IMR-90 (cell line): ENCODE results near the gene FFAR2. TPM values are rescaled to one million over a fixed set of nuclear protein-coding genes. Genes with fewer than 3 reads are reported as not detected.

Experiments
- ATAC-seq: fragments of 200-7000 bp; cut with Tn5 transposase; 2 replicates; pipeline ENCODE4 v1.9.1; 2020; ENCODE audit warnings: low read depth, mild to moderate bottlenecking, moderate library complexity
- BruUV-seq: library from RNA; stranded (reverse); fragments of 400-500 nt; replicated peaks from 2 replicates; lab custom pipeline; 2021; lab: Mats Ljungman, UMichigan
- CTCF ChIA-PET: fragments of 300-600 bp; formaldehyde crosslinking; extraction: SDS; loops from one replicate; lab custom pipeline; 2021; ENCODE audit warnings: antibody characterized with exemption; lab: Yijun Ruan, JAX
- POLR2A ChIA-PET: fragments of 300-600 bp; sonication (Branson Sonifier 250); formaldehyde crosslinking; loops from one replicate; lab custom pipeline; 2022; ENCODE audit warnings: antibody characterized with exemption; ENCODE audit not compliant: unreplicated experiment; lab: Charles Lee
- DNase-seq: peaks from one replicate; pipeline ENCODE4 v3.0.0; 2013
- H2AFZ ChIP-seq: replicated peaks from 2 replicates; pipeline ENCODE3; 2013; ENCODE audit warnings: low read length, mild to moderate bottlenecking; ENCODE audit not compliant: poor library complexity
- H2AK5ac ChIP-seq: 2 replicates; pipeline ENCODE4 v1.6.1; 2013; ENCODE audit warnings: low read depth, low read length, inconsistent platforms
- H2AK9ac ChIP-seq: replicated peaks from 2 replicates; pipeline ENCODE3; 2013; ENCODE audit warnings: mild to moderate bottlenecking, low read depth, low read length, moderate library complexity; ENCODE audit not compliant: poor library complexity
- H2BK120ac ChIP-seq: 2 replicates; pipeline ENCODE4 v1.6.1; 2013; ENCODE audit warnings: low read depth, low read length, inconsistent platforms
- H2BK15ac ChIP-seq: 3 replicates; pipeline ENCODE4 v1.6.1; 2013; ENCODE audit warnings: low read depth, low read length, inconsistent platforms
- H2BK20ac ChIP-seq: 2 replicates; pipeline ENCODE4 v1.6.1; 2013; ENCODE audit warnings: low read depth, mild to moderate bottlenecking, inconsistent platforms, low read length, moderate library complexity
- H2BK5ac ChIP-seq: 2 replicates; pipeline ENCODE4 v1.6.1; 2013; ENCODE audit warnings: mild to moderate bottlenecking, low read depth, low read length, inconsistent platforms; ENCODE audit not compliant: poor library complexity, severe bottlenecking
- H3K14ac ChIP-seq: replicated peaks from 2 replicates; pipeline ENCODE4 v1.6.1; 2013; ENCODE audit warnings: low read depth, low read length, inconsistent platforms
- H3K18ac ChIP-seq: 2 replicates; pipeline ENCODE4 v1.6.1; 2013; ENCODE audit warnings: low read depth, low read length, control low read depth
- H3K23ac ChIP-seq: 2 replicates; pipeline ENCODE4 v1.6.1; 2013; ENCODE audit warnings: low read depth, low read length, inconsistent platforms
- H3K27ac ChIP-seq: 2 replicates; pipeline ENCODE4 v1.5.1; 2013; ENCODE audit warnings: mild to moderate bottlenecking, control low read depth, low read length; ENCODE audit not compliant: insufficient read depth
- H3K27me3 ChIP-seq: 2 replicates; pipeline ENCODE4 v1.6.1; 2013; ENCODE audit warnings: low read length; ENCODE audit not compliant: control insufficient read depth, insufficient read depth
- H3K36me3 ChIP-seq: 2 replicates; pipeline ENCODE4 v1.6.1; 2013; ENCODE audit warnings: low read length, mixed read lengths; ENCODE audit not compliant: control insufficient read depth, insufficient read depth
- H3K4ac ChIP-seq: 2 replicates; pipeline ENCODE4 v1.6.1; 2013; ENCODE audit warnings: low read depth, low read length, inconsistent platforms
- H3K4me1 ChIP-seq: 2 replicates; pipeline ENCODE4 v1.6.1; 2013; ENCODE audit warnings: low read length, mixed read lengths; ENCODE audit not compliant: control insufficient read depth, insufficient read depth
- H3K4me2 ChIP-seq: 2 replicates; pipeline ENCODE4 v1.6.1; 2013; ENCODE audit warnings: low read depth, mild to moderate bottlenecking, control low read depth, low read length, moderate library complexity
- H3K4me3 ChIP-seq: 2 replicates; pipeline ENCODE4 v1.5.1; 2013; ENCODE audit warnings: low read depth, mild to moderate bottlenecking, control low read depth, low read length, moderate library complexity; ENCODE audit not compliant: insufficient read depth
- H3K56ac ChIP-seq: 2 replicates; pipeline ENCODE4 v1.6.1; 2013; ENCODE audit warnings: low read length, inconsistent platforms; ENCODE audit not compliant: insufficient read depth; ENCODE audit errors: extremely low read depth
- H3K79me1 ChIP-seq, 2 experiments: 2 replicates each; pipeline ENCODE4 v1.6.1; 2013; ENCODE audit warnings: low read length in 2 of 2, inconsistent platforms in 1 of 2, low read depth in 1 of 2
- H3K9ac ChIP-seq: 2 replicates; pipeline ENCODE4 v1.6.1; 2013; ENCODE audit warnings: low read depth, low read length, control low read depth
- H3K9me1 ChIP-seq: 2 replicates; pipeline ENCODE4 v1.6.1; 2013; ENCODE audit warnings: low read length, inconsistent platforms; ENCODE audit not compliant: insufficient read depth
- H3K9me3 ChIP-seq: 2 replicates; pipeline ENCODE4 v1.6.1; 2013; ENCODE audit warnings: low read length; ENCODE audit not compliant: control insufficient read depth, insufficient read depth
- H4K20me1 ChIP-seq: 2 replicates; pipeline ENCODE4 v1.6.1; 2013; ENCODE audit warnings: low read length, inconsistent platforms; ENCODE audit not compliant: insufficient read depth
- H4K5ac ChIP-seq: 2 replicates; pipeline ENCODE4 v1.6.1; 2013; ENCODE audit warnings: mild to moderate bottlenecking, low read depth, low read length, control low read depth
- H4K8ac ChIP-seq, 2 experiments: 2 replicates each; pipeline ENCODE4 v1.6.1; 2013; ENCODE audit warnings: low read depth in 2 of 2, low read length in 2 of 2, control low read depth in 1 of 2, inconsistent platforms in 1 of 2
- H4K91ac ChIP-seq: 2 replicates; pipeline ENCODE4 v1.6.1; 2013; ENCODE audit warnings: low read depth, low read length, inconsistent platforms; ENCODE audit not compliant: insufficient read depth
- BHLHE40 ChIP-seq: fragments of 150-350 bp; IDR thresholded peaks from 2 replicates; pipeline ENCODE4 v1.6.1; 2016; ENCODE audit warnings: mild to moderate bottlenecking, low read depth, low read length
- CEBPB ChIP-seq: IDR thresholded peaks from 2 replicates; pipeline ENCODE4 v1.6.1; 2012; ENCODE audit warnings: low read depth, low read length, improper control_type of control experiment
- CHD1 ChIP-seq: IDR thresholded peaks from 2 replicates; pipeline ENCODE4 v1.6.1; 2012; ENCODE audit warnings: low read depth, low read length, improper control_type of control experiment
- FOS ChIP-seq: fragments of 150-350 bp; IDR thresholded peaks from 2 replicates; pipeline ENCODE4 v1.6.1; 2016; ENCODE audit warnings: low read depth, low read length
- MAFK ChIP-seq: IDR thresholded peaks from 2 replicates; pipeline ENCODE4 v1.6.1; 2012; ENCODE audit warnings: low read depth, low read length, improper control_type of control experiment
- MAZ ChIP-seq: IDR thresholded peaks from 2 replicates; pipeline ENCODE4 v1.6.1; 2012; ENCODE audit warnings: low read depth, mild to moderate bottlenecking, low read length, improper control_type of control experiment, moderate library complexity, borderline replicate concordance
- MXI1 ChIP-seq: IDR thresholded peaks from 2 replicates; pipeline ENCODE4 v1.6.1; 2012; ENCODE audit warnings: low read depth, mild to moderate bottlenecking, low read length, moderate library complexity, borderline replicate concordance
- NFE2L2 ChIP-seq: fragments of 150-350 bp; IDR thresholded peaks from 2 replicates; pipeline ENCODE4 v1.6.1; 2016; ENCODE audit warnings: low read depth, mild to moderate bottlenecking, low read length
- POLR2A ChIP-seq: IDR thresholded peaks from 2 replicates; pipeline ENCODE4 v1.6.1; 2012; ENCODE audit warnings: mild to moderate bottlenecking, low read depth, low read length
- RAD21 ChIP-seq: IDR thresholded peaks from 2 replicates; pipeline ENCODE4 v1.6.1; 2012; ENCODE audit warnings: low read length, improper control_type of control experiment
- RCOR1 ChIP-seq: IDR thresholded peaks from 2 replicates; pipeline ENCODE4 v1.6.1; 2012; ENCODE audit warnings: mild to moderate bottlenecking, low read length, improper control_type of control experiment; ENCODE audit not compliant: insufficient replicate concordance
- RFX5 ChIP-seq: IDR thresholded peaks from 2 replicates; pipeline ENCODE4 v1.8.0; 2012; ENCODE audit warnings: low read depth, mild to moderate bottlenecking, low read length, moderate library complexity
- WGBS, 2 experiments: methylation state at CpG; one replicate each; pipeline versions ENCODE4 v1.1.5 to v1.1.7; 2013; ENCODE audit warnings: missing lambda C conversion rate in 2 of 2; ENCODE audit not compliant: insufficient read length in 1 of 2; ENCODE audit errors: extremely low coverage in 2 of 2; 5-methylcytosine and 5-hydroxymethylcytosine counted together
- dilution Hi-C: fragments of 300-500 bp; cut with HindIII; formaldehyde crosslinking; loops from one replicate; pipeline ENCODE4 v1.14.3; 2018; ENCODE audit warnings: low sequenced_read_pairs; ENCODE audit not compliant: unreplicated experiment
- in situ Hi-C: fragments of 300-500 bp; cut with MboI; formaldehyde crosslinking; loops from 3 replicates; pipeline ENCODE4 v1.14.3; 2019; ENCODE audit warnings: low sequenced_read_pairs, inconsistent platforms, mixed read lengths
- intact Hi-C: fragments of 100-400 bp; cut with micrococcal nuclease; formaldehyde crosslinking; loops from 2 replicates; pipeline ENCODE4 v1.10.0; 2022
- polyA plus RNA-seq, 3 experiments: library from polyadenylated mRNA; depleted of rRNA; stranded (reverse); fragments of >200 nt; gene quantifications; 2 replicates each; pipeline ENCODE4 v1.2.3, GENCODE V29; 2012; ENCODE audit warnings: low replicate concordance in 1 of 3
- total RNA-seq: library from RNA; depleted of rRNA; stranded (reverse); fragments of >200 nt; gene quantifications from 2 replicates; pipeline ENCODE4 v1.2.3, GENCODE V29; 2012
- TF ChIP-seq, protein P1 (sequence below): fragments of 150-350 bp; IDR thresholded peaks from 2 replicates; pipeline ENCODE4 v1.6.1; 2016; ENCODE audit warnings: low read depth, mild to moderate bottlenecking, low read length, moderate library complexity, borderline replicate concordance
- TF ChIP-seq, protein P2 (sequence below): fragments of 150-350 bp; IDR thresholded peaks from 2 replicates; pipeline ENCODE4 v1.6.1; 2017; ENCODE audit warnings: mild to moderate bottlenecking, antibody characterized with exemption, low read length, low read depth
- TF ChIP-seq, protein P3 (sequence below): conservative IDR thresholded peaks from 2 replicates; pipeline ENCODE4 v1.5.1; 2012; ENCODE audit warnings: mild to moderate bottlenecking, low read depth, low read length, improper control_type of control experiment

Gene FFAR2
- total and polyA plus RNA-seq, 2 of the 4 experiments (the other 2 are of a cell fraction), result not detected

DNA sequence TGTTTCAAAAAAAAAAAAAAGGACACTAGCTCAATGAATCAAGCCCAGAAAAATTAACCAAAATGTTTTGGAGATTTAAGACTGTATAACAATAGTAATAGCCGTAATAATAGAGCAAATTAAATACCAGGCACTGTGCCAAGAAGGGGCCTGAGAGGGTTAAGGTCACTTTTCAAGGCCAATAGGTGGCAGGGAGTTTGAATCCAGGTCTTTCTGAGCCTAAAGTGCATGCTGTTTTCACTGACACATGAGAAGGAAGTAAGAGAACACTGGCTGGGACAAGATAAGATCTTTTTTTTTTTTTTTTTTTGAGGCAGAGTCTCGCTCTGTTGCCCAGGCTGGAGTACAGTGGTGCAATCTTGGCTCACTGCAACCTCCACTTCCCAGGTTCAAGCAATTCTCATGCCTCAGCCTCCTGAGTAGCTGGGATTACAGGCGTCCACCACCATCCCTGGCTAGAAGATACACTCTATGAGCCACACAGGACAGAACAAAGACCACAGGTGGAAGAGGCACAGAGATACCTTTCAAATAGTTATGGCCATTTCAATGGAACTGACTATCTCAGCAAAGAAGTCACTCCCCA, 7.7 kb downstream of the FFAR2 start:
- BruUV-seq, result no TSS peak
- Histone ChIP-seq H3K4me1 (no peaks in the 10 kb centered on the region), H3K4me2 (no peak overlapping the region), H2BK5ac (no peak overlapping the region), H4K91ac (no peak overlapping the region), H2BK20ac (no peak overlapping the region), H3K18ac (no peak overlapping the region), H3K14ac (no peak overlapping the region), H3K9me1 (no peaks in the 10 kb centered on the region), H3K9me3 (no peaks in the 10 kb centered on the region), H3K27ac (no peak overlapping the region), H3K56ac (no peak overlapping the region), H4K5ac (no peak overlapping the region), H2BK120ac (no peak overlapping the region), H2AK5ac (no peak overlapping the region), H3K4ac (no peak overlapping the region), H3K36me3 (no peaks in the 10 kb centered on the region), H3K27me3 (peaks cover 4% of the 10 kb centered on the region; the same call in 1 of the 2 replicates), H4K8ac (no peak overlapping the region), H3K79me1 (no peaks in the 10 kb centered on the region), H2AFZ (no peak overlapping the region), H4K20me1 (no peaks in the 10 kb centered on the region), H2AK9ac (no peak overlapping the region), H3K9ac (no peak overlapping the region), H3K23ac (no peak overlapping the region), H3K4me3 (no peak overlapping the region), H2BK15ac (no peak overlapping the region)
- DNase-seq (no peak), ATAC-seq (no peak)
- dilution Hi-C loops, result no loop called here
- intact Hi-C loops, result no loop called here
- TF ChIP-seq MXI1, result no peak
- TF ChIP-seq POLR2A, result no peak
- TF ChIP-seq, protein P1, sequence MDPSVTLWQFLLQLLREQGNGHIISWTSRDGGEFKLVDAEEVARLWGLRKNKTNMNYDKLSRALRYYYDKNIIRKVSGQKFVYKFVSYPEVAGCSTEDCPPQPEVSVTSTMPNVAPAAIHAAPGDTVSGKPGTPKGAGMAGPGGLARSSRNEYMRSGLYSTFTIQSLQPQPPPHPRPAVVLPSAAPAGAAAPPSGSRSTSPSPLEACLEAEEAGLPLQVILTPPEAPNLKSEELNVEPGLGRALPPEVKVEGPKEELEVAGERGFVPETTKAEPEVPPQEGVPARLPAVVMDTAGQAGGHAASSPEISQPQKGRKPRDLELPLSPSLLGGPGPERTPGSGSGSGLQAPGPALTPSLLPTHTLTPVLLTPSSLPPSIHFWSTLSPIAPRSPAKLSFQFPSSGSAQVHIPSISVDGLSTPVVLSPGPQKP, result no peak
- TF ChIP-seq FOS, result no peak
- TF ChIP-seq, protein P2, sequence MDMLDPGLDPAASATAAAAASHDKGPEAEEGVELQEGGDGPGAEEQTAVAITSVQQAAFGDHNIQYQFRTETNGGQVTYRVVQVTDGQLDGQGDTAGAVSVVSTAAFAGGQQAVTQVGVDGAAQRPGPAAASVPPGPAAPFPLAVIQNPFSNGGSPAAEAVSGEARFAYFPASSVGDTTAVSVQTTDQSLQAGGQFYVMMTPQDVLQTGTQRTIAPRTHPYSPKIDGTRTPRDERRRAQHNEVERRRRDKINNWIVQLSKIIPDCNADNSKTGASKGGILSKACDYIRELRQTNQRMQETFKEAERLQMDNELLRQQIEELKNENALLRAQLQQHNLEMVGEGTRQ, result no peak
- TF ChIP-seq MAFK, result no peak
- TF ChIP-seq RCOR1, result no peak
- no peak for TF ChIP-seq MAZ
- no peak for TF ChIP-seq CEBPB
- no peak for TF ChIP-seq RFX5
- TF ChIP-seq, protein P3, sequence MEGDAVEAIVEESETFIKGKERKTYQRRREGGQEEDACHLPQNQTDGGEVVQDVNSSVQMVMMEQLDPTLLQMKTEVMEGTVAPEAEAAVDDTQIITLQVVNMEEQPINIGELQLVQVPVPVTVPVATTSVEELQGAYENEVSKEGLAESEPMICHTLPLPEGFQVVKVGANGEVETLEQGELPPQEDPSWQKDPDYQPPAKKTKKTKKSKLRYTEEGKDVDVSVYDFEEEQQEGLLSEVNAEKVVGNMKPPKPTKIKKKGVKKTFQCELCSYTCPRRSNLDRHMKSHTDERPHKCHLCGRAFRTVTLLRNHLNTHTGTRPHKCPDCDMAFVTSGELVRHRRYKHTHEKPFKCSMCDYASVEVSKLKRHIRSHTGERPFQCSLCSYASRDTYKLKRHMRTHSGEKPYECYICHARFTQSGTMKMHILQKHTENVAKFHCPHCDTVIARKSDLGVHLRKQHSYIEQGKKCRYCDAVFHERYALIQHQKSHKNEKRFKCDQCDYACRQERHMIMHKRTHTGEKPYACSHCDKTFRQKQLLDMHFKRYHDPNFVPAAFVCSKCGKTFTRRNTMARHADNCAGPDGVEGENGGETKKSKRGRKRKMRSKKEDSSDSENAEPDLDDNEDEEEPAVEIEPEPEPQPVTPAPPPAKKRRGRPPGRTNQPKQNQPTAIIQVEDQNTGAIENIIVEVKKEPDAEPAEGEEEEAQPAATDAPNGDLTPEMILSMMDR, result no peak
- no peak for TF ChIP-seq CHD1
- TF ChIP-seq NFE2L2, result no peak
- TF ChIP-seq BHLHE40, result no peak
- no peak for TF ChIP-seq RAD21
- in situ Hi-C loops, result no loop called here
- CTCF ChIA-PET, result interaction anchor here (0.6 kb wide), 1 partner anchor 164 kb away, joined by 3 read pairs; the partner anchor contains the start of gene MAG
- POLR2A ChIA-PET, result no interaction called here
- WGBS, 2 experiments, result 80% methylated on average over 1 of the region's 3 CpGs; no CpG with 5 or more reads in 1 of the 2 experiments
